Measurements from ENCODE around the gene UTY.

DNA sequence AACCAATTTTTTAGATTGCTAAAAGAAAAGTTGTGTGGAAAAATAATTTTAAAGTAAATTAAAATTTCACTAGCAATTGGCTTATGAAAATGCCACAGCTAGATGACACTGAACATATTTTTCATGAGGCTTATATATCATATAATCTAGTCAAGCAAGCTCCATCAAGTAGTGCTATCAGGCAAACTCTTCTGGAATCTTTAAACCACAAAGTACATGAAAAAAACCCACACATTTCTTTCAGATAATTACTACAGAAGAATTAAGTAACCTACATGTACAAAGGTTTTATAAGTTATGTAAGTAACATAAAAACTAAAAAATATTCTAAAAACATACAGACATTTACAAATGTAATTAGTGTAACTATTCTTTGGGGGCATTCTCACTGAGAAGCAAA is 229.4 kb downstream of the UTY start:
- TF ChIP-seq, protein P1, sequence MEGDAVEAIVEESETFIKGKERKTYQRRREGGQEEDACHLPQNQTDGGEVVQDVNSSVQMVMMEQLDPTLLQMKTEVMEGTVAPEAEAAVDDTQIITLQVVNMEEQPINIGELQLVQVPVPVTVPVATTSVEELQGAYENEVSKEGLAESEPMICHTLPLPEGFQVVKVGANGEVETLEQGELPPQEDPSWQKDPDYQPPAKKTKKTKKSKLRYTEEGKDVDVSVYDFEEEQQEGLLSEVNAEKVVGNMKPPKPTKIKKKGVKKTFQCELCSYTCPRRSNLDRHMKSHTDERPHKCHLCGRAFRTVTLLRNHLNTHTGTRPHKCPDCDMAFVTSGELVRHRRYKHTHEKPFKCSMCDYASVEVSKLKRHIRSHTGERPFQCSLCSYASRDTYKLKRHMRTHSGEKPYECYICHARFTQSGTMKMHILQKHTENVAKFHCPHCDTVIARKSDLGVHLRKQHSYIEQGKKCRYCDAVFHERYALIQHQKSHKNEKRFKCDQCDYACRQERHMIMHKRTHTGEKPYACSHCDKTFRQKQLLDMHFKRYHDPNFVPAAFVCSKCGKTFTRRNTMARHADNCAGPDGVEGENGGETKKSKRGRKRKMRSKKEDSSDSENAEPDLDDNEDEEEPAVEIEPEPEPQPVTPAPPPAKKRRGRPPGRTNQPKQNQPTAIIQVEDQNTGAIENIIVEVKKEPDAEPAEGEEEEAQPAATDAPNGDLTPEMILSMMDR (IDR thresholded peaks at IDR 0.05) = no peak
- TF ChIP-seq POLR2A (IDR thresholded peaks at IDR 0.05; ENCODE audit: low read depth) (no peak), POLR2AphosphoS5 (IDR thresholded peaks at IDR 0.05) (no peak)
